Stimulated activated CD4-positive, alpha-beta T cell treated with anti-CD3 and anti-CD28 coated beads, Interleukin-15, amount 100 ng/mL, for 1 hour (primary cell): Measurements from ENCODE around the gene DIPK1B.
"Not testable (repeated sequence)": the region's sequence is repeated elsewhere in the genome, so short reads cannot be mapped to it uniquely, and the experiment has no call there.

ENCODE experiments used
- DNase-seq, 2 donors: peaks; one replicate each; pipeline ENCODE4 v3.0.0-alpha.2; 2020; ENCODE audit warnings: low read depth in 1 of 2, low spot score in 1 of 2

The DIPK1B gene

DNA sequence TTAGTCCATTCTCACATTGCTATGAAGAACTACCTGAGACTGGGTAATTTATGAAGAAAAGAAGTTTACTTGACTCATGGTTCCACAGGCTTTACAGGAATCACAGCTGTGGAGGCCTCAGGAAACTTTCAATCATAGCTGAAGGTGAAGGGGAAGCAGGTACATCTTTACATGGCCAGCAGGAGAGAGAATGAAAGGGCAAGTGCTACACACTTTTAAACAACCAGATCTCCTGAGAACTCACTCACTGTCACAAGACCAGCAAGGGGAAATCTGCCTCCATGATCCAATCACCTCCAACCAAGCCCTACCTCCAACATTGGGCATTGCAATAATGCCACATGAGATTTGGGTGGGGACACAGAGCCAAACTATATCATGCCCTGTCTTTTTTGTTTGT lies 39.4 kb downstream of the DIPK1B start:
- DNase-seq, result no peak

- DNase-seq, result no peak
These were observed 41.1 kb downstream of the DIPK1B start for GRCh38 chr9:136753371-136754058.

DNA sequence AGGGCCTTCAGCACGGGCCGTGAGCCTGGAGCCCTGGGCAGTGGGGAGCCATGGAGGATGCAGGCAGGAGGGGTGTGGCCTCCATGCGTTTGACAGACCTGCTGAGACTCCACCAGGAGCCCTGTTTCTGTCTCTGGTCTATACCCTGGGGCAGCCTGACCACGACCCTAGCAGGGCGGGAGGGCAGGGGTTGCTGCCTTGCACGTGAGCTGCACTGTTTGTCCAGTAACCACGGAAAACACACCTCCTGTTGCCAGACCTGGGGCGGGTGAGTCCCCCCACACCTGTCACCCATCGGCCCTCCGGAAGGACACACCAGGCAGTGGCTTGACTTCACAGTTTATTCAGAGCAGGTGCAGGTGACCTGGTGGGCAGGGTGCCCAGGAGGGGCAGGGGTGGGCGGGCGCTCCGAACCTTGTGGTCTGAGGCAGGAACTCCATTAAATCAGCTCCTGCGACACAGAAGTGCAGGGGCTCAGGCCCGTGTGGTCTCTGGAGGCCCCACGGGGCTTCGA lies 41.7 kb downstream of the DIPK1B start:
- DNase-seq, result no peak

DNA sequence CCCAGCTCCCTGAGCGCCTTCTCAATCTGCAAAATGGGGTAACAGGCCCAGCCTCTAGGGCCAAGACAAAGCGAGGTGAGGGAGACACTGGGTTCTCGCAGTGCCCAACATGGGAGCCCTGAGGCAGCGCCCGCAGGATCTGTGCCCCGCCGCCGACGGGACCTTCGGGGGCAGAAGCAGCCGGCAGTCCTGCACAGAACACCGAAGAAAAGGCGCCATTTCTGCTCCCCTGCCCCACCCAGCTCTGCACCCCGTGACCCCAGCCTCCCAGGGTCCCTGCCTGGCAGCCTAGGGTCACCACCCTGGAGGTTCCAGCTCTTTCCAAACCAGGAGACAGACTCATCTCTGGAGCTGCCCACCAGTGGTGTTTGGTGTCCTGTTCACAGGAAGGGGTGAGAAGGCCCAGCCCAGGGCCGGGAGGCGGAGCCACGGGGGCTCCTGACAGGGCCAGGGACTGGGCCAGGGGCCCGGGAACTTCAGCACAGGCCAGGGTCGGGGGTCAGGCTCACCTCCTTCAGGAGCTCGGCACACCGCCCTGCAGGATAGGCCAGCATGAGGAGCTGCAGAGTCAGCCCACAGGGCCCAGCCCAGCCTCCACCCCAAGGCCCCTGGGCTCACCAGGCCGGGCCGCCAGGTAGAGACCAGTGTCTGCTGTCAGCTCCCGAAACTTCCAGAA lies 42.4 kb downstream of the DIPK1B start:
- DNase-seq, result no peak

DNA sequence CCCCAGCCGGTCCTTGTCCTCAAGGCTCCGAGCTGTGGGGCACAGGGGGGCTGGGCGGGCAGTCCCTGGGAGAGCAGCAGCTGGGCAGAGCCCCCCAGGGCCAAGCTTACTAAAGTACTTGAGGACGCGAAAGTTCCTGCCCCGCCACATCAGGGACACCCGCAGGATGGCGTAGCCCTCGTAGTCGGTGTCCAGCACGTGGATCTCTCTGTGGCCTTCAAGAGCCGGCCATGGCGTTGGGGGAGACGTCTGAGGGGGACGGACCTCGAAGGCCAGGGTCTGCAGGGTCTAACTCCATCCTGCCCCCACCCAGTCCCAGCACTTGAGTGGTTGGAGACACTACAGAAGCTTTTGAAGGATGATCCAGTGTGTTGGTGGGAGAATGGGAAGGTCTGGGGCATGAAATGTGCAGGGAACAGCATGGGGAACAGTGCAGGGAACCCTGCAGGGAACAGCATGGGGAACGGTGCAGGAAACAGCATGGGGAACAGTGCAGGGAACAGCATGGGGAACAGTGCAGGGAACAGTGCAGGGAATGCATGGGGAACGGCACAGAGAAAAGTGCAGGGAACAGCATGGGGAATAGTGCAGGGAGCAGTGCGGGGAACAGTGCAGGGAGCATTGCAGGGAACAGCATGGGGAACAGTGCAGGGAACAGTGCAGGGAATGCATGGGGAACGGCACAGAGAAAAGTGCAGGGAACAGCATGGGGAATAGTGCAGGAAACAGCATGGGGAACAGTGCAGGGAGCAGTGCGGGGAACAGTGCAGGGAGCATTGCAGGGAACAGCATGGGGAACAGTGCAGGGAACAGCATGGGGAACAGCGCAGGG lies 43.1 kb downstream of the DIPK1B start:
- DNase-seq, result not testable (repeated sequence)

DNA sequence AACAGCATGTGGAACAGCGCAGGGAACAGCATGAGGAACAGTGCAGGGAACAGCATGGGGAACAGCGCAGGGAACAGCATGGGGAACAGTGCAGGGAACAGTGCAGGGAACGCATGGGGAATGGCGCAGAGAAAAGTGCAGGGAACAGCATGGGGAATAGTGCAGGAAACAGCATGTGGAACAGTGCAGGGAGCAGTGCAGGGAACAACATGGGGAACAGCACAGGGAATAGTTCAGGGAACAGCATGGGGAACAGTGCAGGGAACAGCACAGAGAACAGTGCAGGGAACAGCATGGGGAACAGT lies 43.7 kb downstream of the DIPK1B start:
- no peak for DNase-seq

DNA sequence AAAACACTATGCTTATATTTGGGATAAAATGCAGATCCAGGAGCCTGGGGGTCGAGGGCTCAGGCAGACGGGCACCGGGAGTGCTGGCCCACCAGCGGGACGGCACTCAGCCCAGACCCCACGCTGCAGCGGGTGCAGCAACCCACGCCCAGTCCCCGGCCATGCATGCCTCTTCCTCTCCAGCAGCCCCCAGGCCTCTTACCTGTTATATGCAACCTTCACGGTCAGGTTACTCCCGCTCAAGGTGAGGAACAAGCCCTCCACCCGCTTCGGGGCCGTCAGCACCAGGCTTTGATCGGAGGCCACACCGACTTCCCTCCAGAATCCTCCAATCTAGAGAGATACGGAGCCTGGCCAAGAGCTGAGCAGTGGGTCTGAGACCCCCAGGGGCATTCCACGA lies 44.5 kb downstream of the DIPK1B start:
- DNase-seq, result no peak

GRCh38 chr9:136757328-136757727 lies 45.0 kb downstream of the DIPK1B start:
- DNase-seq, result no peak

DNA sequence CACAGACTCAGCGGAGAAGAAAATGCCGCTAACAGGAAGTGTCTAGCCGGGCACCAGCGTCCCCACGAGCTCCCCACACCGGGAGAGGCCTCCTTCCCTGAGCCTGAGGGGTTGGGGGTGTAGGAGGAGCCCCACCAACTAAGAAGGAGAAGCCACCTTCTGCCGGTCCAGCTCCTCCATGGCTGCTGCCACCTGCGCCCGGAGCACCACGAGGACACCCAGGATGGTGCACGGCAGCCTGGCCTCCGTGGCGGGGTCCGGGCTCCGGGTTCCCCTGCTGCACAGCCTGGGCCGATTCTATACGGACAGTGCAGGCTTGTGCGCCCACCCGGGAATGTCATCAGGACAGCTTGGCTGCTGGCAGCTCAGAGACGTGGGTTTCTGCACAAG lies 45.4 kb downstream of the DIPK1B start:
- no peak for DNase-seq

DNA sequence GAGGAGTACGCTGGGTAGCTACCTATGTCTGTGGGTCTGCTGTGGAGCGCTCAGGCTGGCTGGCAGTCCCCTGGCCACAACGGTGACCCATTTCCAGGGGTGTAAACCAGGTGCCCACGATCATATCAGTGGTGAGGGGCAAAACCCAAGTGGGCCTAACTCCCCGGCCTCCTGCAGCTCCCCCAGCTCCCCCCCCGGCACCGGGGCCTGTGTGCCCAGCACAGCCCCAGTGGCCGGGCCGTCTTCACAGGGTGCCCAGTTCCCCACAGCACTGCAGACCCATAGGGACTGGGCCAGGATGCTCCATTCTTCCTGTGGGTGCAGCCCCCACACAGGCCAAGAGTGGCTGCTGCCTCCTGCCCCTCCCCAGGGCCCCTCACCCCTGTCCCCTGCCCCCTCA lies 46.6 kb downstream of the DIPK1B start:
- DNase-seq, result no peak

- DNase-seq, result no peak
These were observed 47.3 kb downstream of the DIPK1B start for GRCh38 chr9:136759436-136760325.

- DNase-seq, result no peak
These were observed 48.1 kb downstream of the DIPK1B start for GRCh38 chr9:136760424-136760823.

- DNase-seq, result not testable (repeated sequence)
These were observed 48.6 kb downstream of the DIPK1B start for GRCh38 chr9:136760834-136761544.

GRCh38 chr9:136761545-136761981 lies 49.2 kb downstream of the DIPK1B start:
- no peak for DNase-seq

DNA sequence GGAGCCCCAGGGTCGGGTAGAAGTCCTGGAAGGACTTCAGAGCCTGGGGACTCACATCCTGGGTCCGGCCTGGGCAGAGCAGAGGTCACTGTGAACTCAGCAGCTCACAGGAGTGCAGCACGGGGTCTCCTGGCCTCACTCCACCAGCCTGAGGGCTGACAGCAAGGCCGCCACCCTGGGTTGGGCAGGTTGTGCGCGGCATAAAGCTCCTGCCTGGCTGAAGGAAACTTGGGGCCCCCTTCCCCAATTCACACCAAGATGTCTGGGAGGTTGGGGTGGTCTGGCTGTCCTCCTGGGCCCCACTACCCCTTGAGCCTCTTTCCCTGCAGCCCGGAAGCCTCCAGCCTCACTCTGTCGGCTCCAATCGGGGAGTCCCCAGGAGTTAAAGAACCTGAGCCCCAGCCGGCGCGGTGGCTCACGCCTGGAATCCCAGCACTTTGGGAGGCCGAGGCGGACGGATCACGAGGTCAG lies 49.9 kb downstream of the DIPK1B start:
- DNase-seq, result no peak

- DNase-seq, result peak in 1 of 2 donors; percentile 45
These were observed 50.7 kb downstream of the DIPK1B start for GRCh38 chr9:136762915-136763648.

DNA sequence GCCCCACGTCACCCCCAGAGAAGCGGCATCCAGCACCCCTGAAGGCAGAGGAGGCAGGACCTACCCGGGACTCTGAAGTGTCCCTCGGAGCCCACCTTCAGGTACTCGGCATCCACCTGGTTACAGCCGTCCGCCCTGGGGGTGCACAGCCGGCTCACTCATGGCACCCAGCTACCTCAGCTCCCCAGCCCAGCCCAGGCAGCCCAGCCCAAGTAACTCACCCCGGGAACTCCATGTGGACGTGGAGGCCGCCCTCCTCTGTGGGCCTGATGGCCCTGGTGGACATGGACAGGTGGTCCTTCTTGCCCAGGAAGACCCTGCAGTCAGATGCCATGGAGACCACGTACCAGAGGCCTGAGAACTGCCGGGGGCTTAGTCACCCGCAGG lies 51.3 kb downstream of the DIPK1B start:
- DNase-seq, result no peak

DNA sequence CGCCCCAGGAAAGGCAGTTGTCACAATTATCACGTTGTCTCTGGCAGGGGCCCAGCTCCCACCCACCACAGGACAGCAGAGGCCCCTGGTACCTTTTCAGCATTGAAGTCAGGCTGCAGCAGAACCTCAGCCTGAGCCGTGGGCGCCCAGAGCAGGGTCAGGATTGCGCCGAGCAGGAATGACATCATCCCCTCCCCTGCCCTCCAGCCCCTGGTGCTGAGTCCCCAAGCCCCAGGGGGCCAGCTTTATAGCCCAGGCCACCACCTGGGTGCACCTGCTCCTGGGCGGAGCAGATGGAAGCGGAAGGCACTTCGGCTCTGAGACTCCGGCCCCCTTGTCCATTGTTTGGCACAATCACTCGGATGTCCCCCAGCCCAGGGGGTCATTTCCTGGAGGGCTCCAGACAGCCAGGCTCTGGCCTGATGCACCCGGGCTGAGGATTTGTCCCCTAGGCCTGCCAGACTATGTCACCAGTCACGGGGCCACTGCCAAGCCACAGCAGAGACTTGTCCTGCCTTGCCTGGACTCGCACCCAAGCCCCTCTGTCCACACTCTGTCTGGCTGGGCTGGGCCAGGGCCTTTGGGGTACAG lies 52.0 kb downstream of the DIPK1B start, which contains the start of gene LCN15:
TSS of gene LCN15 (minus strand) at position 218 of the 591 bp plus-strand sequence. CDS start at position 188, 30 bp downstream.
- no peak for DNase-seq

GRCh38 chr9:136765041-136765440 lies 52.7 kb downstream of the DIPK1B start:
- no peak for DNase-seq
